Measurements from ENCODE around the gene TMEM81.

TMEM81 gene

DNA sequence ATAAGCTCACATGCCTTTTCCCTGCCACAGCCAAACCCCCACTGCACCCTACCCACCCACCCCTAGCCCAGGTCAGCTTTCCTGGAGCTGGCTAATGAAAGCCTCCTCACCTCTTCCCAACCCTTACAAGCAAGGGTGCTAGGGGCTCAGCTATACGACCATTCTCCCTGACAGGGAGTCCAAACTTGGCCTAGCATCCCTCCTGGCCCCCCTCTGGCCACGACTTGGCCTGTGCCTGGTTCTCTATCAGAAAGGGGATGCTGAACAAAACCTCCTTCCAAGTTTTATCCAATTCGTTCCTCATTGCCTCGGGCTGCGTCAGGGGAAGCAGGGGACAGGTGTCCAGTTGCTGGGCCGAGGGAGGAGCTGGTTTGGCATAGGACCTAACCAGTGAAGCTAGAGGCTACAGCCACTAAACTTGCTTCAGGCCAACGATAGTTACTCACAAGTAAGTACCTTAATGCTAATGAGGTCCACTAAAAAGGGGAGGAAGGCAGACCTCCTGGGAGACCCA lies 8.6 kb downstream of the TMEM81 start:
- DNase-seq = no peak

DNA sequence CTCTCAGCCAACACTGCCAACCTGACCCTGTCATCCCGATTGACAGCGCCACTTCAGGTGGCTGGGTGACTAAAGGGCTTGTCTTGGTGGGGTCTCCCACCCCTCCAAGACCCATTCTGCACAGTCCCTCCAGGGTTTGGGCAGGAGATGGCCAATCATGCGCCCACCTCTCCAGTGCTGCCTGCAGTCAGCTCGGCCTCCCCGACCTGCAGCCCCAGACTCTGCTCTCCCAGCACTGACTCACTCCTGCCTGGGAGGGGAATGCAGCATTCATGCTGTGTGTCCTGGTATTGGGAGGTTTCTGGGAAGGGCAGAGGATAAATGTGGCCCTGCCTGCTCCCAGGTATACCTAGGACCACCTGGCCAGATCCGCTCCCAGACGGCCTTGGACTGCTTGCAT lies 9.7 kb downstream of the TMEM81 start:
- no peak for DNase-seq

DNA sequence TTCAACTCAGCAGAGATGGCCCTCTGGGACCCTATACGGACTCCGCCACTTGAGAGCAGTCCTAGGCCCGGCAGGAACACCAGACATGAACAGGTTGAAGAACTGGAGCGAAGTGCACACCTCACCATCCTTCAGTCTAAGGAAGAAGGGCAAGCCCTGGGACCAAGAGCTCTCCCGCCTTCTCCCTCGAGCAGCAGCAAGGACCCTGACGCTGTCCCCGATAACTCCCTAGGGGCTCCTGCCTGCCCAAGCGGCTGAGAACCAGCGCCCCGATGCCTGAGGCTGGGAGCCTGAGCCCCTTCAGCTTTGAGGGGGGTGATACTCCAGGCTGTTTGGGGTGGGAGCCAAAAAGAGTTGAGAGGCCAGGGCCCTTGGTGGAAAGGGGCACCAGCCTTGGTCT lies 10.2 kb downstream of the TMEM81 start:
- no peak for DNase-seq

DNA sequence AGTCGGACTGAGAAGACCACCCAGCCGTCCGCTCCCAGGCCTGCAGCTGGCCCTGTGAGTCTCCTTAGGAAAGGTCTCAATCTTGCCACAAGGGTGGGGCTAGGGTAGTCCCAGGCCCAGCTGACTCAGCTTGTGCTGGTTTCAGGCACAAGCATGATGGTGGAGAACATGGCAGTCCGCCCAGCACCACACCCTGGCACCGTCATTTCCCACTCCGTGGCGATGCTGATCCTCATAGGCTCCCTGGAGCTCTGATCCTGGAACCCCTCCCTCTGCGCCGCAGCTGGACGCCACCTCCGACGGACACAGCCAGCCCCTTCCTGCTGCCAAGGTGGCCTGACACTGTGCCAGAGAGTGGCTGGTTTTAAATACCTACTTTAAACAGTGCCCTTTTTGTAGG lies 10.7 kb downstream of the TMEM81 start:
- no peak for DNase-seq

DNA sequence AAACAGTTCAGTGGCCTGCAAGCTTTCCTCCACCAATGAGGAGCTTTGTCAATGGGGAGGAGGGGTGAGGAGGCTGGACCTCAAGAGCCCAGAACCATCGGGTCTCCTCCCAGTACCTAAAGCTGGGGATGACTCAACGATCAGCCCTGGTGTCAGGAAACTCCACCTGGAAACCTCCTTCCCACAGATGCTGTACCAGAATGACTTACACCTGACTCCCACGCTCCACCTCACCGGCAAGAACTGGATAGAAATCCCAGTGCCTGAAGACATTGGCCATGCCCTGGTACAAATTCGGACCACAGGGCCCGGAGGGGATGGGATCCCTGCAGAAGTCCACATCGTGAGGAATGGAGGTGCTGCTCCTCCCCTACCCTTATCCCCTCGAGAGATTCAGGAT lies 11.4 kb downstream of the TMEM81 start:
- no peak for DNase-seq

DNA sequence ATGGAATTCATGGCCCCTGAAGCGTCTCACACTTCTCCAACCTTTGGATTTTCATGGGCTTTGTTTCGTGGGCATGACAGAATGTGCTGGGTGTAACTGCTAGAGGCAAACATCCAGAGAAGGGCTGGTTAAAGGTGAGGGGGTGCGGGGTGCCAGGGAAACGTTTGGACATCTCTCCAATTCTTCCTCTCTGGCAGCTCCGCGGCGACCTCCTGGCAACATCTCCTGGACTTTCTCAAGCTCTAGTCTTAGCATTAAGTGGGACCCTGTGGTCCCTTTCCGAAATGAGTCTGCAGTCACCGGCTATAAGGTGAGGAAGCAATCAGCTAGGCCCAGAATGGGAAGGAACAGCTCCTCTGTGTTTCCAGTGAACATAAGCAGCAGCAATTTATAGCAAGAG lies 12.0 kb downstream of the TMEM81 start:
- DNase-seq = no peak

DNA sequence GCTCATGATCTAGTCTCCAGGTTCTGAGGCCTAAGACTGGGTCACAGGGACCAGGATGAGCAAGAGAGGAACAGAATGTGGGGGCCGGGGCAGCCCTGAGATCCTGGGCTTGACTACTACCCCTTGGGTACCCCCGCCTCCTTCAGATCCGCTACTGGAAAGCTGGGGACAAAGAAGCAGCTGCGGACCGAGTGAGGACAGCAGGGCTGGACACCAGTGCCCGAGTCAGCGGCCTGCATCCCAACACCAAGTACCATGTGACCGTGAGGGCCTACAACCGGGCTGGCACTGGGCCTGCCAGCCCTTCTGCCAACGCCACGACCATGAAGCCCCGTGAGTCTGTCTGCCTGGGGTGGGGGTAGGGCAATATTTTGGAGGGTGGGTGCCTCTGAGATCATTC lies 12.5 kb downstream of the TMEM81 start:
- no peak for DNase-seq

DNA sequence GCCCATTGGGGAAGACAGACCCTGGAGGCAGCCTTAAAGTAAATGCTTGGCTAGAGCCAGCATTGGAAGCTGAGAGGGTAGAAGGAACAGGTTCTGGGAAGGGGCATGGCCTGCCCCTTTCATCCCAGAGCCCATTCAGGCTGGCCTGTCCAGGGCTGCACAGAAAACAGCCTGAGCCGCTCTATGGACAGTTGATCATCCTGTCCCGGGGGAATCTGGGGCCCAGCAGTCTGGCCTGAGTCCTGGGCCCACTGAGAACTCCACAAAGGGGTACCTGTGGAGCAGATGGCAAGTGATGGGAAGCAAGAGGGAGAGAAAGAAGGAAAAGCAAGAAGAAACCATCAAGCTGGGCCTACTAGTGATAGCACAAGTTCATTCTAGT lies 13.2 kb downstream of the TMEM81 start:
- DNase-seq = no peak

DNA sequence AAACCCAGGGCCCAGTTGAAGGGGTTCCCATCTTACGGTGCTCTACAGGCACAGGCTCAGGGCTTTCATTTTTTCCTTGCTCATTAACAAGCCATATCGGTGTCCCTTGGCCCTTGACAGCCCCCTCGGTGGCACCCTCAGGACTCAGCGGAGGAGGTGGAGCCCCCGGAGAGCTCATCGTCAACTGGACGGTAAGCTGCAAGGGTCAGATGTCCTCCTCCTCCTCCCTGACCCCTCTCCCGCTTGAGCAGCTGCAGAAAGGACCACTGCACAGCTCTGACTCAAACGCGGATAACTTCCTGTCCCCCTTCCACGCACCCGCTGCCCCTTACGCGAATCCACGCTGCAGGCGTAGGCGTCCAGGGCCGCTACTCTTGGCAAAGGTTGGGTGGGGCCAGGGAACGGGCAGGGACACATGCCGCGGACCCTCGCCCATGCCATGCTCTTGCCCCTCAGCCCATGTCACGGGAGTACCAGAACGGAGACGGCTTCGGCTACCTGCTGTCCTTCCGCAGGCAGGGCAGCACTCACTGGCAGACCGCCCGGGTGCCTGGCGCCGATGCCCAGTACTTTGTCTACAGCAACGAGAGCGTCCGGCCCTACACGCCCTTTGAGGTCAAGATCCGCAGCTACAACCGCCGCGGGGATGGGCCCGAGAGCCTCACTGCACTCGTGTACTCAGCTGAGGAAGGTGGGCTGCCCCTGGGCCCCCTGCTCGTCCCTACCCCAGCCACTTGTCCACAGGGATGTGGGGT lies 14.7 kb downstream of the TMEM81 start:
- no peak for DNase-seq

DNA sequence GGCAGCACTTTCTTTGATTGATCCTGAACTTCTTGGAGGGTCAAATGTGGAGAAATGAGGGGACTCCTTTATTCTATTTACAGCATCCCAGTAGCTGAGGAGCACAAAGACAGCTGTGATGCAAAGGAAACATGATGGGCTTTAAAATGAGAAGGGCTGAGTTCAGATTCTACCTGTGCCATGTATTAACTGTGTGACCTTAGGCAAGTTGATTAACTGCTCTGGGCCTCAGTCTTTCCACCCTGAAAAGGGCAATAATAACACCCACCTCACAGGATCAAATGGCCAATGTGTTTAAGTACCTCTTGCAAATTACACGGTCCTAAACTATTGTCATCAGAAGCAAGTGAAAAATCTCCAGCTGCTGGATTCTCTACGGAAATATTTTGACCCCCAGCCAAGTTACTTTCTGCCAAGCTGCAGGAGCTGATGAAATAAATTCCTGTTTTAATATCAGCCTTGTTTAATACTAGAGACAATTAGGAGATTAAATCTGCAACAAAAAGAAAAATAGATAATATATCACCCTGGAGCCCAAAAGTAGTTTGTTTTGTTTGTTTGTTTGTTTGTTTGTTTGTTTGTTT lies 15.7 kb downstream of the TMEM81 start:
- DNase-seq = no peak

DNA sequence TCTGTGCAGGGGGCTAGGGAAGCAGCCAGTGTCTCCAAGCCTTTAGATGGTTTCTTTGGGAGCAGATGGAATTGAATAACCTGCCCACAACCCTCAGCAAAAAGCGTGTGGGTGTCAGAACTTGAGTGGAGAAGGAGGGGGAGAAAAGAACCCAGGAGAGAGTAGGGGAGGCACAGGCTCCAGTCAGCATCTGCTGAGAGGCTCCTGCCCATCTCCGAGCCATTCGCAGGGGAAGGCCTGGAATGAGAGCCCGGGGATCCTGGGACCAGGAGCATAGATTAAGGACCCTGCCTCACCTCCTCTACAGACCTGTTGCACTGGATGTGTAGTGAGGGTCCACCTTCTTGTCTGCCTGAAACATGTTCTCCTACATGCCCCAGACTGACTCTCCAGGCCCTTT lies 16.3 kb downstream of the TMEM81 start:
- no peak for DNase-seq

DNA sequence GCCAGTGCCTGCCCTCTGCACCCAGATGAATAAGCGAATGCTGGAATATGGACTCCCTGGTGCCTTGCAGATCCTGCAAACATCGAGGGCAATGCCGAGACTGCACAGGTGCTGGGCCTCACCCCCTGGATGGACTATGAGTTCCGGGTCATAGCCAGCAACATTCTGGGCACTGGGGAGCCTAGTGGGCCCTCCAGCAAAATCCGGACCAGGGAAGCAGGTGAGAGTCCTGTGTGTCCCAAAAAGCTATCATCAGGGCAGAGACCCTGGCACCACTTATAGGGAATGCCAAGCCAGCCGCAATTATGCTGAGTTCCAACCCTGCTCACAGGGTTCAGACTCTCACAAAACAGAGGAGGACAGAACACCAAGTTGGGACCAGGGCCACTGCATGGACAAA lies 17.2 kb downstream of the TMEM81 start:
- DNase-seq = no peak

DNA sequence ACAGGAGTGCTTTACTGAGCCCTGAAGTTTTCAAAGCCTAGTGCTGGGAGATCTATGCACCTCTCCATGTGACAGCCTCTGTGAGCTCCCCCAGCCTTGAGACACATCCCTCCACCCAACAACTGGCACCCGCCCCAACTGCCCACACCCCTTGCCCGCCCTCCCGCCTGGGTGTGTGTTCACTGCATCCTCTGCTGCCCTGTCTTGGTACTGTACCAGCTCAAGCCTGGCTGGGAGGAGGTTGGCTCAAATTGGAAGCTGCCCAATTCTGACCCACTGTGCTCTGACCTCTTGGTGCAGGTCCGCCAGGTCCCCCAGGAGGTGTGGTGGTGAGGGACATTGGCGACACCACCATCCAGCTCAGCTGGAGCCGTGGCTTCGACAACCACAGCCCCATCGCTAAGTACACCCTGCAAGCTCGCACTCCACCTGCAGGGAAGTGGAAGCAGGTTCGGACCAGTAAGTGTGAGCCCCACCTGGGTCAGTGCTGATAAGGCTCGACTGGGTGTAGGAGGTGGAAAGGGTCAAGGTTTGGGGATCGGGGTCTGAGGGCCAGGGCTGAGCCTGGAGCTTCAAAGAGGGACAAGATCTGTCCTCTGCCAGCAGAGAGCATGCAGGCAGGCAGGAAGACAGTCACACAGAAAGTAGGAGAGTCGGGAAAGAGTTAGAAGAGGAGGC lies 18.0 kb downstream of the TMEM81 start:
- no peak for DNase-seq

DNA sequence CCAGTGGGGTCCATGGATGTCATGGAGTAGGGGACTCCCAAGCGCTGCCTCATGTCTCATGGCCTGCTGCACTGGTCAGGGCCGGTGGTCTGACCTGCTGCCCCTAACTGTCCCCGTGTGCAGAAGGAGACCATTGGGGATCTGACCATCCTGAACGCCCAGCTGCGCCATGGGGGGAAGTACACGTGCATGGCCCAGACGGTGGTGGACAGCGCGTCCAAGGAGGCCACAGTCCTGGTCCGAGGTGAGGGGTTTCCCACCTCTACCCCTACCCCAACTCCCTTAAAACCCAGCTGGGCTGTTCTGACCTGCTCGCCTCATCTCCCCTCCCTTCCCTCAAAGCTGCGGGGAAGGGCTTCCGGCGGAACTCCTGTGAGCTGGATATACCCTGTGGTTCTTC lies 18.6 kb downstream of the TMEM81 start:
- DNase-seq = no peak

DNA sequence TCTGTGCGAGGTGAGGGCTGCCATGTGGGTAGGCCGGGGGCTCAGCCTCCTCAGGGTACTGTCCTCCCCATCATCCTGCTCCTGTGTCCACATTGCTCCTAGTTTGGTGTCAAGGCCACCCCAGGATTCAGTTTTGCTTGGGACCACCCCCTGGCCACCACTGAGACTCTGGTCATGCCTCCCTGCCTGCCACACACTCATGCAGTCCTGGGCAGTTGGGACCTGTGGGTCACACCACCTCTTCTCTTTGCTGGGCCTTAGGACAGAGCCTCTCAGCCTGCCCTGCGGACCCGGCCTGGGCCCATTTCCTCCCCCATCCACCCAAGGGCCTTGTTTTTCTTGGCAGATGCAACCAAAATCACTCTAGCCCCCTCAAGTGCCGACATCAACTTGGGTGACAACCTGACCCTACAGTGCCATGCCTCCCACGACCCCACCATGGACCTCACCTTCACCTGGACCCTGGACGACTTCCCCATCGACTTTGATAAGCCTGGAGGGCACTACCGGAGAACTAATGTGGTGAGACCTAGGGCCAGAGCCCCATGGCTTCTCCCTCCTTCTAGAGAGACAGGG lies 19.4 kb downstream of the TMEM81 start:
- DNase-seq = no peak

DNA sequence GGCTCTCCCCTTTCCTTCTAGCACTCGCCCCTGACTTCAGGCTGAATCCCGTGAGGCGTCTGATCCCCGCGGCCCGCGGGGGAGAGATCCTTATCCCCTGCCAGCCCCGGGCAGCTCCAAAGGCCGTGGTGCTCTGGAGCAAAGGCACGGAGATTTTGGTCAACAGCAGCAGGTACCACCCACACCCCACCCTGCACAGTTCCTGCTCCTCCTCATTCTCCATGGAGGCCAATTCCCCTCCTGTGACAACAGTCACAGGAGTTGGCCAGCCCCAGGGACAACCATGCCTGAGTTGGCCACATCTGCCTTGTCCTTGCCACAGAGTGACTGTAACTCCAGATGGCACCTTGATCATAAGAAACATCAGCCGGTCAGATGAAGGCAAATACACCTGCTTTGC lies 20.0 kb downstream of the TMEM81 start:
- no peak for DNase-seq

DNA sequence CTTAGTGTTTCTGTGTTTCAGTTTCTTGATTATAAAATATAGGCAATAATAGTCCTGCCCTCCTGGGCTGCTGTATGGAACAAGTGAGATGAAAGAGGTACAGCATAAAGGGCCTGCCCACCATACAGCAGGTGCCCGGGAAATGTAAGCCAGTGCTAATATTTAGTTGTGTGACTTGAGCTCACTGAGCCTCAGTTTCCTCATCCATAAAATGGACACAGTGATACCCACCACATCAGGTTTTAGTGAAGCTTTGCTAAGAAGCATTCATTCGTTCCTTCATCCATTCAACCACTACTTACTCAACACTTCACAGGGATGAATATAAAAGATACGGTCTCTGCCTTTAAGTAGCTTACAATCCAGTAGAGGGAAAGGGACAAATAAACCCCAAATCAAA lies 21.4 kb downstream of the TMEM81 start:
- DNase-seq = no peak

DNA sequence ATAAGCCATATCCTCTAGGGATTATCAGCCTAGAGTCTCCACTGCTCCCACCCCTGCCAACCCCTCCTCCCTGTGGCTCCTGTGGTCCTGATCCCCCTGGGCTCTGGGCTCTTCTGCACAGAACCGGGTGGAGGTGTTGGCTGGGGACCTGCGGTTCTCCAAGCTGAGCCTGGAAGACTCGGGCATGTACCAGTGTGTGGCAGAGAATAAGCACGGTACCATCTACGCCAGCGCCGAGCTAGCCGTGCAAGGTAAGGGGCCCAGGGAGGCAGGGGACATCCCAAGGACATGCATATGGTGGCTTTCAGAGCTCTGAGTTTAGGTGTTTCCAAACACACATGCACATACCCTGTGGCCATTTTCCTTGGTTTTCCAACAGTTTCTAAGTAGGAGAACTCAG lies 21.9 kb downstream of the TMEM81 start:
- DNase-seq = no peak

DNA sequence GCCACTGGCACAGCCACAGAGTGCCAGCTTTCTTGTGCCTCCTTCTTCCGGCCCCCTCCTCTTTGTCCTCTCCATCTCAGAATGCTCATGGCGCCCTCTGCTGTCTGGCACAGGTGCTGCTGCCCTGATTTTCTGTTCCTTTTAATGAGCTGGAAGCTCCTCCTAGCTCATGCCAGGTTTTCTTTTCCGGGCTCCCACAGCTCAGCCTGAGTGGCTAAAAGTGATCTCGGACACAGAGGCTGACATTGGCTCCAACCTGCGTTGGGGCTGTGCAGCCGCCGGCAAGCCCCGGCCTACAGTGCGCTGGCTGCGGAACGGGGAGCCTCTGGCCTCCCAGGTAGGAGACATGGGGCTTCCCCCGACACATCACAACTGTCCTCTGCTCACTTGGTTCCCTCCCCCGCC lies 22.6 kb downstream of the TMEM81 start:
- DNase-seq = peak; percentile 88

DNA sequence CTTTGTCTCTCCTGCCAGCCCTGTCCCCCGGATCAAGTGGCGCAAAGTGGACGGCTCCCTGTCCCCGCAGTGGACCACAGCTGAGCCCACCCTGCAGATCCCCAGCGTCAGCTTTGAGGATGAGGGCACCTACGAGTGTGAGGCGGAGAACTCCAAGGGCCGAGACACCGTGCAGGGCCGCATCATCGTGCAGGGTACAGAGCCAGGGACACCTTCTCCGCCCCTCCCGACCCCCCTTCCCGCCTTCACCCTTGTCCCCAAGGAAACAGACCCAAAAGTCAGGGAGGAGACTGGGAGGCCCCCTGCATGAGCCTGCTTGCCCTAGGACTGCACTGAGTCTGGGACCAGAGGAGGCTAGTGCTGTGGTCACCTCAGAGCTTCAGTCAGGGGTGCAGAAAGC lies 23.0 kb downstream of the TMEM81 start:
- no peak for DNase-seq

DNA sequence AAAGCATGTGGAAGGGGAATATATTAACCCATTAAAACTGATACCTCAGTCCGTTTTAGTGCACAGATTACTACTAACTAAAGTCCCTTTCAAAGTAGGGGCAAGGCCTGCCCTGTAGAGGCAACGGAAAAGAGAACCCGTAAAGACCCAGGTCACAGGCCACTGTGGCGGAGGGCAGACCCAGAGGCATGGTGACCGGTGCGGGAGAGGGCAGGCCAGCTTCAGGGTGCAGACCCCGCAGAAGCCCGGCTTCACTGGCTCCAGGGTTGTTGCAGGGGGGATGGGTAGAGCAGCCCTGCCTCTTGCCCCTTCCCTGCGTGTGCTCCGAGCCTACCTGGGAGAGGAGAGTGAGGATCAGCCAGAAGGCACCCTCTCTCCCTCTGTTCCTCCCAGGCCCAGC lies 23.5 kb downstream of the TMEM81 start:
- no peak for DNase-seq

DNA sequence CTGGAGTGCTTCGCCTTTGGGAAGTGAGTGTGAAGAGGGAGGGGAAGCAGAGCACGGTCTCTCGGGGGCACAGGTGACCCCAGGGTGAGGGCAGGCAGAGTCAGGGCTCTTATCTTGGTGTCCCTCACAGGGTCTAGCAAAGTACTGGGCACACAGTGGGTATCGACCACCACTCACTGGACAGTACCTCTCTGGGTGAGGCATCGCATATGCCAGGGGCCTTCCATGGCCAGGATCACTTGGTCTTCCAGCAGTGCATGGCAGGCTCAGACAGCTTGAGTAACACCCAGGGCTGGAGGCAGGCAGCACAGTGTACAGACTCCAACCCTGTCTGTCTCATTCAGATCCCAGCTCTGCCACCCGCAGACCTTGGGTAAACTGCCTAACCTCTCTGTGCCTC lies 24.6 kb downstream of the TMEM81 start:
- no peak for DNase-seq

DNA sequence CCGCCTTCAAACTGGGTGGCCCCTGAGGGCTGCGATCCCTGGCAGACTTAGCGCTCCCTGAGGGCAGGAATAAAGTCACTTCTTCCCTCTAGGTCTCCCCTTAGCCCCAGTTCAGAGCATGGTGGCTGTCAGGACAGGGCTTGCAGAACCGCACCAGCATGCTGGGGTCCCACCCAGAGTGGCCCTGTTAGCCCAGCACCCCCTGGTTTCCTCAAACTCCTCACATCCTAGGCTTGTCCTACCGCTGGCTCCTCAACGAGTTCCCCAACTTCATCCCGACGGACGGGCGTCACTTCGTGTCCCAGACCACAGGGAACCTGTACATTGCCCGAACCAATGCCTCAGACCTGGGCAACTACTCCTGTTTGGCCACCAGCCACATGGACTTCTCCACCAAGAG lies 25.4 kb downstream of the TMEM81 start:
- DNase-seq = no peak

Data from NCI-H1694 (cell line).